GM12864 (cell line): ENCODE data around the gene ZNF462.

Source experiments
- DNase-seq: peaks from one replicate; pipeline ENCODE4 v3.0.0-alpha.2; 2011; ENCODE audit warnings: low read depth
- H3K4me3 ChIP-seq: 2 replicates; pipeline ENCODE4 v1.5.1; 2011; ENCODE audit warnings: mild to moderate bottlenecking, low read depth, low read length, control low read depth
- TF ChIP-seq, protein P1 (sequence below): IDR thresholded peaks from 2 replicates; pipeline ENCODE4 v1.5.1; 2011; ENCODE audit warnings: low read depth, mild to moderate bottlenecking, moderate library complexity, low read length, control low read depth, inconsistent platforms; ENCODE audit errors: missing control alignments

ZNF462 gene

DNA sequence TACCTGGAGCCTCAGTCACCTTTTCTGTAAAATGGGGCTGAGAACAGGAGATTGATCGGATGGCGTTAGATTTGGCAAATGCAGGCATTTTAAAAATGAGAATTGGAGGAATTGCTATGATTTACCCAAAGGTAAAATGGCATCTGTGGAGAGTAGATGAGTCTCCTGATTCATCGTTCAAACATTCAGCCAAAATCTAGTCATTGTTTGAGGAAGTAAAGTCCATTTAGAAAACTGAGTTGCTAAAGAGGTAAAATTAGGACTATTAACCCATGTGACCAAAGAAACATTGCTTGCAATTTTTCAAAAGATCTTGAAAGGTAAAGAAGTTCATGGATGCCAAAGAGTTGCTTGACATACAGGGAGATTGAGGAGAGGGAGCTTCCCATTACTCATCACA, 69.7 kb downstream of the ZNF462 start:
- no peak overlapping the region for H3K4me3 ChIP-seq
- TF ChIP-seq, protein P1, sequence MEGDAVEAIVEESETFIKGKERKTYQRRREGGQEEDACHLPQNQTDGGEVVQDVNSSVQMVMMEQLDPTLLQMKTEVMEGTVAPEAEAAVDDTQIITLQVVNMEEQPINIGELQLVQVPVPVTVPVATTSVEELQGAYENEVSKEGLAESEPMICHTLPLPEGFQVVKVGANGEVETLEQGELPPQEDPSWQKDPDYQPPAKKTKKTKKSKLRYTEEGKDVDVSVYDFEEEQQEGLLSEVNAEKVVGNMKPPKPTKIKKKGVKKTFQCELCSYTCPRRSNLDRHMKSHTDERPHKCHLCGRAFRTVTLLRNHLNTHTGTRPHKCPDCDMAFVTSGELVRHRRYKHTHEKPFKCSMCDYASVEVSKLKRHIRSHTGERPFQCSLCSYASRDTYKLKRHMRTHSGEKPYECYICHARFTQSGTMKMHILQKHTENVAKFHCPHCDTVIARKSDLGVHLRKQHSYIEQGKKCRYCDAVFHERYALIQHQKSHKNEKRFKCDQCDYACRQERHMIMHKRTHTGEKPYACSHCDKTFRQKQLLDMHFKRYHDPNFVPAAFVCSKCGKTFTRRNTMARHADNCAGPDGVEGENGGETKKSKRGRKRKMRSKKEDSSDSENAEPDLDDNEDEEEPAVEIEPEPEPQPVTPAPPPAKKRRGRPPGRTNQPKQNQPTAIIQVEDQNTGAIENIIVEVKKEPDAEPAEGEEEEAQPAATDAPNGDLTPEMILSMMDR, result no peak
- DNase-seq, result no peak

- no peak overlapping the region for H3K4me3 ChIP-seq
- TF ChIP-seq, protein P1, result no peak
- DNase-seq, result no peak
Measured at GRCh38 chr9:106933470-106933869, 70.5 kb downstream of the ZNF462 start.

- TF ChIP-seq, protein P1, result no peak
- no peak overlapping the region for H3K4me3 ChIP-seq
- DNase-seq, result no peak
Measured at GRCh38 chr9:106934442-106935238, 71.7 kb downstream of the ZNF462 start.

DNA sequence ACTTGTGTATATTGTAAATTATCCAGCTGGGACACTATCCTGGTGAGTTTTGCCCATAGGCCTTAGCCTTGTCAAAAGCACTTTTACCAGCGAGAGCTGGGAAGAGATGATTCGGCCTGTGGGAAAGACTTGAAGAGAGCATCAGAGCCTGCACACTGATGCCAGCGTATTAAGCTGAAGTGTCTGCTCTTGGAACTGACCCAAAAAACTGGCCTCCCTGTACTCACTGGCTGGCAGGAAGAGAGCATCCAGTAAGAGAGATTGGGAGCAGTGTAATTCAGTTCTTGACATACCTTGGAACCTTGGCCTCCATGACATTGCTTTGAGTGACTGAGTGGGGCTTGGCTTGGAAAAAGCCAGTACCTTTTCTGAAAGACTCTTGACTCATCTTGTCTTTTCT, 73.7 kb downstream of the ZNF462 start:
- no peak for DNase-seq
- no peak overlapping the region for H3K4me3 ChIP-seq
- TF ChIP-seq, protein P1, result no peak

DNA sequence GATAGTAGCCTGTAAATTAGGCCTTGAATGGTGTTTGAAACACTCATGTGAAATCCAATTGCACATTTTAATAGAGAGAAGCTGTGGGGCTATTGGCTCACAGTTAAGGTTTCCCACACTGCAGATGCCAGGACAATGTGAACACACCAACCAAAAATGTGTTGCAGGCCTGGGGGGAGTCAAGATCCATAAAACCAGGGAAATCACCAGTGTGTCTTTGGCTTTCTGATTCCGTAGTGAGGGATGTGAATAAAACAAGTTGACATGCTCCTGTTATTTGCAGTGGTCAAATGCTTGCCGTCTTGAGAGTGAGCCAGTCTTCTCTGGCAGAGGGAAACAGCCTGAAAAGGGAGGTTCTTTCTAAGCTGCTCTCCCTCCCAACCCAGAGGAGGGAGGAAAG, 79.0 kb downstream of the ZNF462 start:
- H3K4me3 ChIP-seq, result no peak overlapping the region
- no peak for DNase-seq
- TF ChIP-seq, protein P1, result no peak

GRCh38 chr9:106945727-106946660, 83.0 kb downstream of the ZNF462 start:
- DNase-seq, result no peak
- TF ChIP-seq, protein P1, result no peak
- H3K4me3 ChIP-seq, result no peak overlapping the region
